ENCODE results near the gene ATP6AP1. TPM values are rescaled to one million over a fixed set of nuclear protein-coding genes. Genes with fewer than 3 reads are reported as not detected.
A peak's percentile ranks its signal among the peaks of the same experiment; 100 is the strongest.

Gene ATP6AP1
- total RNA-seq, 1 donor from 2014 or later: 22.6 TPM

- Mint-ChIP-seq H3K4me1 (peaks cover 15% of the 10 kb centered on the region), H3K27ac (no peak overlapping the region), H3K36me3 (peaks cover 6% of the 10 kb centered on the region), H3K9me3 (peaks cover 22% of the 10 kb centered on the region), H3K27me3 (ENCODE audit: insufficient read depth, low read depth) (peaks cover 15% of the 10 kb centered on the region), H3K4me3 (peak overlapping the region; percentile 30)
- Histone ChIP-seq H4K20me1 (ENCODE audit: low read depth) (no peaks in the 10 kb centered on the region), H3K27me3 (no peaks in the 10 kb centered on the region), H3K4me2 (no peak overlapping the region), H3K27ac (no peak overlapping the region), H3K36me3 (no peaks in the 10 kb centered on the region), H3K4me1 (no peaks in the 10 kb centered on the region), H3K4me3 (no peak overlapping the region), H3K79me2 (ENCODE audit: low read depth) (peaks cover 16% of the 10 kb centered on the region), H2AFZ (replicated peaks) (no peak overlapping the region), H3F3A (ENCODE audit: low read depth) (peaks cover 7% of the 10 kb centered on the region), H3K9me3 (ENCODE audit: low read depth) (no peaks in the 10 kb centered on the region), H3K9ac (no peak overlapping the region)
- DNase-seq (ENCODE audit: low spot score): no peak
- no peak for TF ChIP-seq CTCF (IDR thresholded peaks at IDR 0.05)
- no peak for TF ChIP-seq EZH2 (IDR thresholded peaks at IDR 0.05)
- no peak for TF ChIP-seq EZH2phosphoT487 (IDR thresholded peaks at IDR 0.05)
Measured at GRCh38 chrX:154430479-154430878, 2.0 kb downstream of the ATP6AP1 start.

DNA sequence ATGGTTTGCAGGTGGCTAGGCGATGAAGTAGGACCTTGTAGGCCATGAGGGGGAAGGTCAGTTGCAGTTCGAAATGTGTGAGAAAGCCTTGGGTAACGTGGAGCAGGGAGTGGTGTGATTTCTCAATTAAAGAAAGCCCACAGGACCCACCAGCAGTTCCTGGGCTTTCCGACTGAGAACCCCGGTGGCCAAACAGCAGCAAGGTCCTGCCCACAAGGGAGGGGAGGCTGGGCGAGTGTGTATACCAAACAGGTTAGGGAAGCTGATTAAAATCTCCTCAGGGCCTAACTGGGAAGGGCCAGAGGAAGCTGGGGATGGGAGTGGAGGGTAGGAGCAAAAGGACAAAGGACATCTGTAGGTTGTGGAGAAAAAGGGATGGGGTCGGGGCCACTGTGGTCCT is 2.4 kb downstream of the ATP6AP1 start:
- Histone ChIP-seq H3K4me1 (no peaks in the 10 kb centered on the region), H4K20me1 (ENCODE audit: low read depth) (no peaks in the 10 kb centered on the region), H3K27me3 (no peaks in the 10 kb centered on the region), H3K9ac (no peak overlapping the region), H2AFZ (replicated peaks) (no peak overlapping the region), H3K9me3 (ENCODE audit: low read depth) (no peaks in the 10 kb centered on the region), H3K4me3 (no peak overlapping the region), H3K36me3 (no peaks in the 10 kb centered on the region), H3K79me2 (ENCODE audit: low read depth) (peaks cover 16% of the 10 kb centered on the region), H3K4me2 (no peak overlapping the region), H3K27ac (no peak overlapping the region), H3F3A (ENCODE audit: low read depth) (peaks cover 10% of the 10 kb centered on the region)
- Mint-ChIP-seq H3K36me3 (peaks cover 6% of the 10 kb centered on the region), H3K4me1 (peaks cover 16% of the 10 kb centered on the region), H3K4me3 (peak overlapping the region; percentile 30), H3K27ac (no peak overlapping the region), H3K9me3 (peaks cover 23% of the 10 kb centered on the region), H3K27me3 (ENCODE audit: insufficient read depth, low read depth) (peaks cover 16% of the 10 kb centered on the region)
- no peak for DNase-seq (ENCODE audit: low spot score)
- TF ChIP-seq EZH2phosphoT487 (IDR thresholded peaks at IDR 0.05): no peak
- TF ChIP-seq EZH2 (IDR thresholded peaks at IDR 0.05): no peak
- TF ChIP-seq CTCF (IDR thresholded peaks at IDR 0.05): no peak

DNA sequence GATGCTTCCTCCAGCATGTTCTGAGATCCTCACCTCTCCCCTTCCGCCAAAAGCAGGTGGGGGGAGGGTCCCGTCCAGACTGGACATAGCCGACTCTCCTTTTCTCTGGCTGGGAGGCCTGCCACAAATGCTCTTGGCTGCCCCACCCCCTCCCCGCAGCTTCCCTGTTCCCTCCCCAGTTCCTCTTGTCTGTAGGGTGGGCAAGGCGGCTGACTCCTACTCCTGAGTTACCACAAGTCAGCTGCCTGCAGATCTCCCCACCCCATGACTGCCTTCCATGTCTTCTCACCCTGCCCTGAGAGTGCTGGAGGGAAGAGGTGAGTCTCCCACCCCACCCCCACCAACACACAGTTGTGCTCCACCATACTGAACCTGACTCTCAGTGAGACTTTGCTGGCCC is 2.9 kb downstream of the ATP6AP1 start:
- Mint-ChIP-seq H3K9me3 (peaks cover 27% of the 10 kb centered on the region), H3K4me1 (peaks cover 20% of the 10 kb centered on the region), H3K27ac (no peak overlapping the region), H3K27me3 (ENCODE audit: insufficient read depth, low read depth) (peaks cover 16% of the 10 kb centered on the region), H3K4me3 (no peak overlapping the region), H3K36me3 (peaks cover 10% of the 10 kb centered on the region)
- peaks cover 16% of the 10 kb centered on the region for H3K79me2 ChIP-seq (ENCODE audit: low read depth)
- H3F3A ChIP-seq (ENCODE audit: low read depth): peaks cover 14% of the 10 kb centered on the region
- H3K9ac ChIP-seq: no peak overlapping the region
- no peak overlapping the region for H2AFZ ChIP-seq (replicated peaks)
- no peaks in the 10 kb centered on the region for H3K27me3 ChIP-seq
- no peak overlapping the region for H3K4me2 ChIP-seq
- no peaks in the 10 kb centered on the region for H4K20me1 ChIP-seq (ENCODE audit: low read depth)
- H3K9me3 ChIP-seq (ENCODE audit: low read depth): no peaks in the 10 kb centered on the region
- H3K36me3 ChIP-seq: no peaks in the 10 kb centered on the region
- no peak overlapping the region for H3K4me3 ChIP-seq
- DNase-seq (ENCODE audit: low spot score): no peak
- H3K4me1 ChIP-seq: no peaks in the 10 kb centered on the region
- TF ChIP-seq CTCF (IDR thresholded peaks at IDR 0.05) (no peak), EZH2phosphoT487 (IDR thresholded peaks at IDR 0.05) (no peak)
- no peak overlapping the region for H3K27ac ChIP-seq
